Measurements from ENCODE around the gene TDRD12. TPM values are rescaled to one million over a fixed set of nuclear protein-coding genes. Genes with fewer than 3 reads are reported as not detected.
A peak's percentile ranks its signal among the peaks of the same experiment; 100 is the strongest.
"Not testable (repeated sequence)": the region's sequence is repeated elsewhere in the genome, so short reads cannot be mapped to it uniquely, and the experiment has no call there.

The TDRD12 gene
- total RNA-seq, 2 experiments from 2014 or later, result 0.14 to 0.22 TPM

- no peak for TF ChIP-seq CTCF (IDR thresholded peaks at IDR 0.05)
- Histone ChIP-seq H3K9me3 (ENCODE audit: control insufficient read depth in 1 of 2, insufficient read depth in 1 of 2, low read length in 2 of 2) (no peaks in the 10 kb centered on the region), H3K27me3 (ENCODE audit: control insufficient read depth in 1 of 2, insufficient read depth in 2 of 2, low read length in 2 of 2) (no peaks in the 10 kb centered on the region), H3K4me1 (ENCODE audit: insufficient read depth, low read length) (peaks cover 44% of the 10 kb centered on the region), H3K27ac (ENCODE audit: low read depth in 1 of 2, low read length in 2 of 2) (peak within 1 kb of the TSS; percentile 31 to 55), H3K36me3 (ENCODE audit: insufficient read depth, low read length) (no peaks in the 10 kb centered on the region), H3K4me3 (ENCODE audit: low read length) (peak within 1 kb of the TSS; percentile 65)
- ChIA-PET POLR2A (interaction anchor here (0.7 to 2.2 kb wide), 13 partner anchors 9 to 1351 kb away, joined by 3 to 58 read pairs (median 4); partner anchors contain the start of genes ANKRD27, CEP89, FAAP24 and PDCD5), CTCF (interaction anchor here (0.5 to 1.2 kb wide), 5 partner anchors 12 to 92 kb away, joined by 3 read pairs; no protein-coding TSS in a partner anchor)
- Mint-ChIP-seq H3K27ac (peak within 1 kb of the TSS; percentile 80), H3K36me3 (ENCODE audit: low read depth) (peaks cover 27% of the 10 kb centered on the region), H3K27me3 (no peaks in the 10 kb centered on the region), H3K4me3 (peak within 1 kb of the TSS; percentile 96), H3K9me3 (no peaks in the 10 kb centered on the region), H3K4me1 (ENCODE audit: low read depth) (peaks cover 51% of the 10 kb centered on the region)
- DNase-seq (peak; percentile 50 to 86 (median 72)), ATAC-seq (ENCODE audit: poor library complexity) (peak; percentile 77)
- intact Hi-C loops (cut with DNase I, micrococcal nuclease), result loop anchor here (2.0 to 10.0 kb wide), 4 partner anchors 15 to 286 kb away; partner anchors contain the start of gene PDCD5 (in 1 of the 2)
These were observed 28.1 kb upstream of the TDRD12 start, which contains the start of gene NUDT19 for GRCh38 chr19:32691291-32691951. Gene NUDT19, plus strand, starts transcription at chr19:32691821. Its CDS starts 140 bp downstream, at chr19:32691961.

GRCh38 chr19:32691952-32692726, 27.4 kb upstream of the TDRD12 start:
- H3K36me3 ChIP-seq (ENCODE audit: insufficient read depth, low read length), result peaks cover 6% of the 10 kb centered on the region
- no peak for TF ChIP-seq CTCF (IDR thresholded peaks at IDR 0.05)
- Mint-ChIP-seq H3K9me3 (no peaks in the 10 kb centered on the region), H3K27me3 (no peaks in the 10 kb centered on the region), H3K4me1 (ENCODE audit: low read depth) (peaks cover 54% of the 10 kb centered on the region), H3K27ac (peak overlapping the region; percentile 80), H3K4me3 (peak overlapping the region; percentile 96), H3K36me3 (ENCODE audit: low read depth) (peaks cover 34% of the 10 kb centered on the region)
- no peaks in the 10 kb centered on the region for H3K27me3 ChIP-seq (ENCODE audit: control insufficient read depth in 1 of 2, insufficient read depth in 2 of 2, low read length in 2 of 2)
- POLR2A ChIA-PET, result interaction anchor here (0.7 to 2.2 kb wide), 12 partner anchors 9 to 1352 kb away, joined by 3 to 58 read pairs (median 4); partner anchors contain the start of genes ANKRD27, CEP89, FAAP24 and PDCD5
- no peaks in the 10 kb centered on the region for H3K9me3 ChIP-seq (ENCODE audit: control insufficient read depth in 1 of 2, insufficient read depth in 1 of 2, low read length in 2 of 2)
- ATAC-seq (ENCODE audit: poor library complexity), result peak; percentile 57
- intact Hi-C loops (cut with DNase I, micrococcal nuclease), result loop anchor here (2.0 to 10.0 kb wide), 4 partner anchors 15 to 285 kb away; partner anchors contain the start of gene PDCD5 (in 1 of the 2)
- CTCF ChIA-PET, result interaction anchor here (0.5 to 1.2 kb wide), 4 partner anchors 12 to 92 kb away, joined by 3 read pairs; no protein-coding TSS in a partner anchor
- peak; percentile 12 to 82 (median 36) for DNase-seq
- peaks cover 47% of the 10 kb centered on the region for H3K4me1 ChIP-seq (ENCODE audit: insufficient read depth, low read length)
- H3K4me3 ChIP-seq (ENCODE audit: low read length), result peak overlapping the region; percentile 65
- H3K27ac ChIP-seq (ENCODE audit: low read depth in 1 of 2, low read length in 2 of 2), result peak overlapping the region; percentile 1 to 29

- peak; percentile 9 for ATAC-seq (ENCODE audit: poor library complexity)
- no peak for TF ChIP-seq CTCF (IDR thresholded peaks at IDR 0.05)
- Mint-ChIP-seq H3K4me3 (peak overlapping the region; percentile 96), H3K27me3 (no peaks in the 10 kb centered on the region), H3K27ac (peak overlapping the region; percentile 80), H3K9me3 (no peaks in the 10 kb centered on the region), H3K4me1 (ENCODE audit: low read depth) (peaks cover 60% of the 10 kb centered on the region), H3K36me3 (ENCODE audit: low read depth) (peaks cover 40% of the 10 kb centered on the region)
- peaks cover 47% of the 10 kb centered on the region for H3K4me1 ChIP-seq (ENCODE audit: insufficient read depth, low read length)
- DNase-seq, result no peak
- H3K27me3 ChIP-seq (ENCODE audit: control insufficient read depth in 1 of 2, insufficient read depth in 2 of 2, low read length in 2 of 2), result no peaks in the 10 kb centered on the region
- POLR2A ChIA-PET, result interaction anchor here (1.9 kb wide), 1 partner anchor 17 kb away, joined by 15 read pairs; the partner anchor contains the start of genes ANKRD27 and RGS9BP
- peaks cover 7% of the 10 kb centered on the region for H3K36me3 ChIP-seq (ENCODE audit: insufficient read depth, low read length)
- H3K9me3 ChIP-seq (ENCODE audit: control insufficient read depth in 1 of 2, insufficient read depth in 1 of 2, low read length in 2 of 2), result no peaks in the 10 kb centered on the region
- CTCF ChIA-PET, result no interaction called here
- H3K27ac ChIP-seq (ENCODE audit: low read depth in 1 of 2, low read length in 2 of 2), result peak overlapping the region; percentile 1 to 29
- H3K4me3 ChIP-seq (ENCODE audit: low read length), result peak overlapping the region; percentile 65
- intact Hi-C loops (cut with DNase I, micrococcal nuclease), result loop anchor here (5.0 to 10.0 kb wide), 3 partner anchors 52 to 285 kb away; partner anchors contain the start of gene PDCD5 (in 1 of the 2)
These were observed 26.9 kb upstream of the TDRD12 start for GRCh38 chr19:32692727-32693061.

GRCh38 chr19:32693151-32694108, 26.1 kb upstream of the TDRD12 start:
- peak in 7 of 14 experiments; percentile 7 to 59 (median 28) for DNase-seq
- H3K9me3 ChIP-seq (ENCODE audit: control insufficient read depth in 1 of 2, insufficient read depth in 1 of 2, low read length in 2 of 2); H3K27me3 ChIP-seq (ENCODE audit: control insufficient read depth in 1 of 2, insufficient read depth in 2 of 2, low read length in 2 of 2); ATAC-seq (ENCODE audit: poor library complexity); CTCF ChIA-PET; H3K27ac ChIP-seq (ENCODE audit: low read depth in 1 of 2, low read length in 2 of 2); H3K27me3 Mint-ChIP-seq; H3K9me3 Mint-ChIP-seq: not testable (repeated sequence)
- Histone ChIP-seq H3K36me3 (ENCODE audit: insufficient read depth, low read length) (peaks cover 12% of the 10 kb centered on the region), H3K4me1 (ENCODE audit: insufficient read depth, low read length) (peaks cover 47% of the 10 kb centered on the region), H3K4me3 (ENCODE audit: low read length) (peak overlapping the region; percentile 65)
- Mint-ChIP-seq H3K4me3 (peak overlapping the region; percentile 96), H3K4me1 (ENCODE audit: low read depth) (peaks cover 65% of the 10 kb centered on the region), H3K27ac (peak overlapping the region; percentile 80), H3K36me3 (ENCODE audit: low read depth) (peaks cover 47% of the 10 kb centered on the region)
- intact Hi-C loops (cut with DNase I, micrococcal nuclease), result loop anchor here (5.0 to 10.0 kb wide), 3 partner anchors 51 to 284 kb away; partner anchors contain the start of gene PDCD5 (in 1 of the 2)
- POLR2A ChIA-PET, result interaction anchor here (1.1 to 1.9 kb wide), 2 partner anchors 18 to 467 kb away, joined by 3 to 15 read pairs; partner anchors contain the start of genes ANKRD27 and RGS9BP
